Measurements from ENCODE around the gene NCF1. TPM values are rescaled to one million over a fixed set of nuclear protein-coding genes. Genes with fewer than 3 reads are reported as not detected.
"Not testable (repeated sequence)": the region's sequence is repeated elsewhere in the genome, so short reads cannot be mapped to it uniquely, and the experiment has no call there.

NCF1 gene
- polyA plus RNA-seq, 3 donors = 489 to 1,218 (median 508) TPM

DNA sequence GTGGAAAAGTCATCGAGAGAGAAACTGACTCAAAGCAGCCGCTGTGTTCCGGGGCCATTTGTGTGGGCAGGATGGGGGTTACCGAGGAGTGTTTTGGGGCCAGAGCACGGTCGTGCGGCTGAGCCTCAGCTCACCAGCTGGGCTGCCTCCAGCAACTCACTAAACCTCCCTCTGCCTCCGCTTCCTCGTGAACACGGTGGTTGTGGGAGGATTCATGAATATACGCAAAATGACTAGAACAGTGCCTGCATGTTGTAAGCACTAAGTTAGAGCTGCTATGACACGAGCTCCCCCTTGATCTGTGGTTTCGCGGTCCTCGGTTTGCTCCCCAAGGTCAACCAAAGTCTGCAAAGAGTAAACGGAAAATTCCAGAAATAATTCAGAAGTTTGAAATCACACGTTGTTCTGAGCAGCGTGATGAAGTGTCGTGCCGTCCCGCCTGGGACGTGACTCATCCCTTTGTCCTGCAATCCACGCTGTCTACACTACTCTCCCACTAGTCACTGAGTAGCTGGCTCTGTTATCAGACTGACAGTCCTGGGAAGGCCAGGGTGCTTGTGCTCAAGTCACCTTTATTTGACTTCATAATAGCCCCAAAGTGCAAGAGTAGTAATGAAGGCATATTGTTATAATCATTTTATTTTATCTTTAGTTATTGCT lies 46.5 kb downstream of the NCF1 start:
- H3K4me3 Mint-ChIP-seq; H3K4me2 ChIP-seq (replicated peaks; ENCODE audit: extremely low read depth, low read length, poor library complexity, severe bottlenecking); H3K9ac ChIP-seq (ENCODE audit: insufficient read depth, low read length, poor library complexity, severe bottlenecking); H3K9me3 Mint-ChIP-seq; H3K4me3 ChIP-seq (replicated peaks in 1 of 3; ENCODE audit: low read depth in 2 of 3, low read length in 3 of 3); H3K27me3 Mint-ChIP-seq (ENCODE audit: low read depth in 3 of 3); H3K27ac Mint-ChIP-seq; H3K27ac ChIP-seq (ENCODE audit: low read depth in 1 of 2, low read length in 2 of 2); H3K4me1 ChIP-seq (ENCODE audit: control insufficient read depth in 1 of 2, insufficient read depth in 2 of 2, low read length in 2 of 2); H3K27me3 ChIP-seq (ENCODE audit: control insufficient read depth in 2 of 2, insufficient read depth in 2 of 2, low read length in 2 of 2); H3K79me2 ChIP-seq (ENCODE audit: insufficient read depth, low read length); H2AFZ ChIP-seq (ENCODE audit: insufficient read depth, low read depth, low read length, poor library complexity, severe bottlenecking); intact Hi-C loops (cut with micrococcal nuclease); H3K36me3 ChIP-seq (replicated peaks in 1 of 2; ENCODE audit: control insufficient read depth in 1 of 2, insufficient read depth in 2 of 2, low read length in 2 of 2); H3K9me3 ChIP-seq (replicated peaks in 1 of 2; ENCODE audit: control insufficient read depth in 1 of 2, insufficient read depth in 1 of 2, low read length in 2 of 2); H3K36me3 Mint-ChIP-seq; H4K20me1 ChIP-seq (ENCODE audit: insufficient read depth, low read length); DNase-seq; H3K4me1 Mint-ChIP-seq: not testable (repeated sequence)
- no CpG with 5 or more reads among the region's 23 CpGs for WGBS (ENCODE audit: insufficient coverage)

DNA sequence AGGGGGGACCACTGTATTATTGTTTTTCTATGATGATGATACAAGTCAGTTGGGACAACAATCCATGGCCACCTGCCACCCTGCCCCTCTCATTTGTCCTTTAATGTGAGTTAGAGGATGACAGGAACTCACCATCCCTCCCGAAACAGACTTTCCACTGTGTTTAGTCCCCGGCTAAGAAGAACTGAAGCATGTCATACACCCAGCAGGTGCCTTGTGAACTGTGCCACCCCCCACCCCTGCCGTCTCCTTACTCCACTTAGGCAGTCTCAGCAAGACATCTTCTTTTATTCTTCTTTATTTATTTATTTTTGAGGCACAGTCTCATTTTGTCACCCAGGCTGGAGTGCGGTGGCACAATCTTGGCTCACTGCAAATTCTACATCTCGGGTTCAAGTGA lies 47.4 kb downstream of the NCF1 start:
- H3K4me3 Mint-ChIP-seq; H3K27ac Mint-ChIP-seq; H3K4me2 ChIP-seq (replicated peaks; ENCODE audit: extremely low read depth, low read length, poor library complexity, severe bottlenecking); H3K4me3 ChIP-seq (replicated peaks in 1 of 3; ENCODE audit: low read depth in 2 of 3, low read length in 3 of 3); H3K36me3 ChIP-seq (replicated peaks in 1 of 2; ENCODE audit: control insufficient read depth in 1 of 2, insufficient read depth in 2 of 2, low read length in 2 of 2); H3K9me3 Mint-ChIP-seq; H3K27me3 ChIP-seq (ENCODE audit: control insufficient read depth in 2 of 2, insufficient read depth in 2 of 2, low read length in 2 of 2); H3K4me1 Mint-ChIP-seq; H4K20me1 ChIP-seq (ENCODE audit: insufficient read depth, low read length); H3K36me3 Mint-ChIP-seq; H3K79me2 ChIP-seq (ENCODE audit: insufficient read depth, low read length); H3K9ac ChIP-seq (ENCODE audit: insufficient read depth, low read length, poor library complexity, severe bottlenecking); H3K9me3 ChIP-seq (replicated peaks in 1 of 2; ENCODE audit: control insufficient read depth in 1 of 2, insufficient read depth in 1 of 2, low read length in 2 of 2); DNase-seq; H3K27me3 Mint-ChIP-seq (ENCODE audit: low read depth in 3 of 3); H3K27ac ChIP-seq (ENCODE audit: low read depth in 1 of 2, low read length in 2 of 2); H2AFZ ChIP-seq (ENCODE audit: insufficient read depth, low read depth, low read length, poor library complexity, severe bottlenecking); intact Hi-C loops (cut with micrococcal nuclease); H3K4me1 ChIP-seq (ENCODE audit: control insufficient read depth in 1 of 2, insufficient read depth in 2 of 2, low read length in 2 of 2): not testable (repeated sequence)
- WGBS (ENCODE audit: insufficient coverage) = no CpG with 5 or more reads among the region's 5 CpGs

- H3K4me2 ChIP-seq (replicated peaks; ENCODE audit: extremely low read depth, low read length, poor library complexity, severe bottlenecking); H3K9me3 ChIP-seq (replicated peaks in 1 of 2; ENCODE audit: control insufficient read depth in 1 of 2, insufficient read depth in 1 of 2, low read length in 2 of 2); H3K9me3 Mint-ChIP-seq; H4K20me1 ChIP-seq (ENCODE audit: insufficient read depth, low read length); H3K36me3 ChIP-seq (replicated peaks in 1 of 2; ENCODE audit: control insufficient read depth in 1 of 2, insufficient read depth in 2 of 2, low read length in 2 of 2); H3K27me3 Mint-ChIP-seq (ENCODE audit: low read depth in 3 of 3); H3K4me3 Mint-ChIP-seq; H3K27ac Mint-ChIP-seq; H3K27ac ChIP-seq (ENCODE audit: low read depth in 1 of 2, low read length in 2 of 2); intact Hi-C loops (cut with micrococcal nuclease); H3K9ac ChIP-seq (ENCODE audit: insufficient read depth, low read length, poor library complexity, severe bottlenecking); H3K4me1 Mint-ChIP-seq; H3K4me3 ChIP-seq (replicated peaks in 1 of 3; ENCODE audit: low read depth in 2 of 3, low read length in 3 of 3); DNase-seq; H3K79me2 ChIP-seq (ENCODE audit: insufficient read depth, low read length); H3K27me3 ChIP-seq (ENCODE audit: control insufficient read depth in 2 of 2, insufficient read depth in 2 of 2, low read length in 2 of 2); H3K36me3 Mint-ChIP-seq; H3K4me1 ChIP-seq (ENCODE audit: control insufficient read depth in 1 of 2, insufficient read depth in 2 of 2, low read length in 2 of 2); H2AFZ ChIP-seq (ENCODE audit: insufficient read depth, low read depth, low read length, poor library complexity, severe bottlenecking): not testable (repeated sequence)
- no CpG with 5 or more reads among the region's 4 CpGs for WGBS (ENCODE audit: insufficient coverage)
These were observed 56.1 kb downstream of the NCF1 start for GRCh38 chr7:74829959-74830358.

GRCh38 chr7:74830411-74830810 lies 56.6 kb downstream of the NCF1 start:
- H2AFZ ChIP-seq (ENCODE audit: insufficient read depth, low read depth, low read length, poor library complexity, severe bottlenecking); H3K4me2 ChIP-seq (replicated peaks; ENCODE audit: extremely low read depth, low read length, poor library complexity, severe bottlenecking); H3K4me3 Mint-ChIP-seq; intact Hi-C loops (cut with micrococcal nuclease); H3K27ac Mint-ChIP-seq; H4K20me1 ChIP-seq (ENCODE audit: insufficient read depth, low read length); H3K27me3 ChIP-seq (ENCODE audit: control insufficient read depth in 2 of 2, insufficient read depth in 2 of 2, low read length in 2 of 2); H3K36me3 Mint-ChIP-seq; H3K36me3 ChIP-seq (replicated peaks in 1 of 2; ENCODE audit: control insufficient read depth in 1 of 2, insufficient read depth in 2 of 2, low read length in 2 of 2); H3K4me3 ChIP-seq (replicated peaks in 1 of 3; ENCODE audit: low read depth in 2 of 3, low read length in 3 of 3); H3K79me2 ChIP-seq (ENCODE audit: insufficient read depth, low read length); H3K9ac ChIP-seq (ENCODE audit: insufficient read depth, low read length, poor library complexity, severe bottlenecking); H3K4me1 Mint-ChIP-seq; H3K27me3 Mint-ChIP-seq (ENCODE audit: low read depth in 3 of 3); DNase-seq; H3K27ac ChIP-seq (ENCODE audit: low read depth in 1 of 2, low read length in 2 of 2); H3K9me3 ChIP-seq (replicated peaks in 1 of 2; ENCODE audit: control insufficient read depth in 1 of 2, insufficient read depth in 1 of 2, low read length in 2 of 2); H3K9me3 Mint-ChIP-seq; H3K4me1 ChIP-seq (ENCODE audit: control insufficient read depth in 1 of 2, insufficient read depth in 2 of 2, low read length in 2 of 2): not testable (repeated sequence)
- no CpG with 5 or more reads among the region's 4 CpGs for WGBS (ENCODE audit: insufficient coverage)
